DLD1 (cell line): Measurements from ENCODE around the gene NYAP2.

Source experiments
- in situ Hi-C: cut with HindIII; loops from 2 replicates; pipeline ENCODE4 v1.10.0; 2017; ENCODE audit warnings: low sequenced_read_pairs

Gene NYAP2

DNA sequence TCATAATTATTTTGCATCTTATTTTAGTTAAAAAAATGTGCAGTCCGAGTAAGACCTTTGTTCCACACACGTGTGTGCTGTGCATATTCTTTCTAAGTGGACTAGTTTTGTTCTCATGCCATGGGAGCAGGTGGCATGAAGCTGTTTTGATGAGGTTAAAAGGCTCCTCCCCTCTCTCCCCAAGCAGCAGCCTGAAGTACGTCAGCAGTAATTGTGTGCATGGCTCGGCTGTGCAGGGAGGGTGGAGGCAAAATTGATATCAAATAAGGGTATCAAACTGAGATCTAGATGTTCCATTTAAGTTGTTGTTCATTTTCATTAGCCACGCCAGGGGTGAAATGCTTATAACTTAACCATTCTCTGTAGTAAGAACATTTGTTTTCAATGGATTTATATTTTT lies at the start of gene NYAP2:
NYAP2 (plus strand) TSS at position 207 of the 400 bp plus-strand sequence. CDS start 9,171 bp downstream, outside the sequence.
- in situ Hi-C loops = no loop called here

GRCh38 chr2:225353579-225354085 lies 45.9 kb upstream of the NYAP2 start:
- in situ Hi-C loops = no loop called here

- in situ Hi-C loops = no loop called here
These were observed 45.2 kb upstream of the NYAP2 start for GRCh38 chr2:225354281-225354774.

DNA sequence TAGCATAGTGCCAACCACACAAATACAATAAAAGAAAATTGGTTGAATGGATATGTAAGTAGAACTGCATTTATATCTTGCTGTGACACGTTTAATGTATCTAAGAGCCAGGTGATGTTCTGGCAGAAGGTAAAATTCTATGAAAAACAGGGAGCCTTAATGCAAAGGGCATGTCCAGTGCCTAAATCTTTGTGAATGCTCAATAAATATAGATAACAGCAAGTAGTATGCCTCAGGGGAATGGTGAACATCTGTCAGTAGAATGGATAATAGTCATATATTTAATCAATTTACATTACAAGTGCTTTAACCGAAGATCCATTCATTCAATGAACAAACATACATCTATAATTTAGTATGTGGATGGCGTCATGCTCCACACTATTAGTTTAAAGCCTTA lies 43.7 kb upstream of the NYAP2 start:
- in situ Hi-C loops = no loop called here

DNA sequence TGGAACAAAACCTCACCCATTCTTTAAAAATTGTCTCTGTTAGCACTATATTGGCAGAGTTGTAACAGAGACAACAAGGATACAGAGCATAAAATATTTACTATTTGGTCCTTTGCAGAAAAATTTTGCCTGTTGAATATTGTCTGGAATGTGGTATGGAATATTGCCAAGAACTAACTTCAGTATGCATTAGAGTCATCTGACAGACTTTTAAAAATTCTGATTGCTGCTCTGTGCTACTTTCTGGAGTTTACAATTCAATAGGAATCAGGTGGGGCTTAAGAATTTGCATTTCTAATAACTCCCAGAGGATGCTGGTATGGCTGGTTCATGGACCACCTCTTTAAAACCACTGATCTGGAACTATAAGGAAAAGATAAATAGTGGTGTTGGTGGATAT lies 32.8 kb upstream of the NYAP2 start:
- in situ Hi-C loops = no loop called here

DNA sequence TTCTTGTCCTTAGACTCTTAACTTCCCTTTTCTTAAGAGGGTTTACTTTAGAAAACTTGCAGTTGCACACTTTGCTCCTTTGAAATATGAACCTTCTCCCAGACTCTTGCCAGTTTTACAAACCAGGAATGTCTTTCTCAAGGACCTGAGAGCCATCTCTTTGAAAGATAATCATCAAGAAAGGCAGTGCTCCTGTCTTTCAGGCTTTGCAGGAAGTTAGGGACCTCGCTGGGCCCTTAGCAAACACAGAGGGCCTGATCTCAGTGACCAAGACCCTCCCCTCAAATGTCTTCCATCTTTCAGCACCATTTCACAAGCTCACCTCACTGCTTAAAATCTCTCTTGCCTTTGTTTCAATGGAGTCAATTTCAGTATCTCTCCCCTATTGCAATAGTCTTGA lies 32.0 kb upstream of the NYAP2 start:
- in situ Hi-C loops = no loop called here

DNA sequence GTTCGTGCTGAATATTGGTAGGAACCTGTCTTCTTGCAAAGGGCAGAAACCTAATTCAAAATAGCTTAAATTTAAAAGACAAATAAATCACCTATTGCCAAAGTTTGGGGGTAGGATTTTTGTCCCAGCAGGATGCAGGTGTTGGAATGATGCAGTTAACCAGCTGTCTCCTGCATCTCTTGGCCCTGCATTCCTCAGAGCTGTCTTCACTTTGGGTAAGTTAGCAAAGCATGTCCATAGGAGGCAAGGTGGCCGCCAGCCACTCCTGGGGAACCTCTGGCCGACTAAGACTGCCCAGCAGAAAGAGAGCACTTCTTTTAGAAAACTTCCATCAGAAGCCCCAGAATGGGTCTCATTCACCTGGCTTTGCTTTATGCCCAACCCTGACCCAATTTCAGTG lies 20.5 kb upstream of the NYAP2 start:
- in situ Hi-C loops = no loop called here

GRCh38 chr2:225379856-225380255 lies 19.7 kb upstream of the NYAP2 start:
- in situ Hi-C loops = no loop called here

DNA sequence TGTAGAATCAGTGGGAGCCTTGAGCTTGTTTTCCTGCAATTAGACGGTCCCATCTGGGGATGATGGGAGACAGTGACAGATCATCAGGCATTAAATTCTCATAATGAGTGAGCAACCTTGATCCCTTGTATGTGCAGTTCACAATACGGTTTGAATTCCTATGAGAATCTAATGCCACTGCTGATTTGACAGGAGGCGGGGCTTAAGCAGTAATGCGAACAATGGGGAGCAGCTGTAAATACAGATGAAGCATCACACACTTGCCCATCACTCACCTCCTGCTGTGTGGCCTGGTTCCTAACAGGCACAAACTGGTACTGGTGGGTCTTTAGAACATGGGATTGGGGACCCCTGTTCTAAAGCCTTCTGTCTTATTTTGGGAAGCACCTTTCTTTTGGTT lies 17.9 kb upstream of the NYAP2 start:
- in situ Hi-C loops = no loop called here

DNA sequence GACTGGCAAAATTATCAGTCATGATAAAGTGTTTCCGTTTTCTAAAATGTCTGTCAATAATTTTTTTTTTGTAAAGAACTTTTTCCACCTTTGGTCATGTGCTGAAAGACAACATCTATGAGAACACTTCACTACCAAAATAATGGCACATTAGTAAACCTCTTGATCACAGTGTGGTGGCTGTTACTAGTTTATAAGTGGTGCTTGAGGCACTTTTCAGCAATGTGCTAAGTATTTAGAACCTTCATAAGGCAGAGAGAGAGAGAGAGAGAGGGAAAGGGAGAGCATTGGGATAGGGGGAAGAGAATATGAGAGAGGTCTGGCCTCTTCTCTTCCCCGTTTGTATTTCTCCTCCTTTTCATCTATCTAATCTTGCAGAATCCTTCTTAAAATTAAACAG lies 1.1 kb upstream of the NYAP2 start:
- in situ Hi-C loops = no loop called here

DNA sequence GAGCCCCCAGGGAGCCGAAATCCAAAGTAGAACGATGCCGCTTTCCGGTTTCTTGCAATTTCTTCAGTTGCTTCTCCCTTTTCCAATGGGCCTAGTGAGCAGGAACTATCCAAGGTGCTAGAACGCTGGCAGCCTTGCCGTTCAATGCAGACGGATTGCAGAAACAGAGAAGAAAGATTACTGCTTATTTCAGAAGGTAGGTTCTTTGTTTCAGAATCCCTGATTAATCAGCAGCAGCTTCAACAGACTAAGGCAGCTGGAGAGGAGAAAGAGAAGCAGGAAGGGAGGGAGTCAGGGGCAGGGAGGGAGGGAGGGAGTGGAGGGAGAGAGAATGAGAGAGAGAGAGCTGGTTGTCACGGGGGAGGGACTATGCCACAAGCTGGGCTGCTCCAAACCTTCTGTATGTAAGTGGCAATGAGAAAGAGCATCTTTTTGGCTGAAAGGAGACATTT lies 576 bp downstream of the NYAP2 start:
- in situ Hi-C loops = no loop called here

GRCh38 chr2:225400546-225401400 lies 1.3 kb downstream of the NYAP2 start:
- in situ Hi-C loops = no loop called here

DNA sequence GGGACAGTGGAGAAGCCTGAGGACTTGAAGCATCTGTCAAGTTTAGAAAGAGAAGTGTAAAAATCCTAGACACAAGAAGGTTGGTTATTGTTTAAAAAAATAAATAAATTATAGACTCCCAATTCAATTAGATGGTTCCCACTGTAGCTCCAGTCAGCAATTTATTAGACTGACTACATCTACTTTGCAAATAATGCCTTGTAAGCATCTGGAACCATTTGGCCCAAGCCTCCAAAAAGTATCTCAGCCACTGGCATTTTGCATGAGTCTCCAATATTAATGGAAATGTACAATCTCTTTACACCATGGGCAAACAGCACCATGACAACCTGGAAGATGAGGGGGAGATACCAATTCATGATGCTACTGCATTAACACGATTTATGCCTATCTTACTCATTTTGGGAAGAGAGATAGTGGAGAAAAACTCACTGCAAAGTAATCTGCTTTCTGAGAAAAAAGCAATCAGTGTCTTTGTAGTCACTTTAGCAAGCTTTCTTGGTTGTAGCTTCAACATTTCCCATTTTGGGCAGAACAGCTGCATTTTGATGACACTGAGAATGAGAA lies 2.8 kb downstream of the NYAP2 start:
- in situ Hi-C loops = no loop called here

GRCh38 chr2:225411452-225411851 lies 11.9 kb downstream of the NYAP2 start:
- in situ Hi-C loops = no loop called here

DNA sequence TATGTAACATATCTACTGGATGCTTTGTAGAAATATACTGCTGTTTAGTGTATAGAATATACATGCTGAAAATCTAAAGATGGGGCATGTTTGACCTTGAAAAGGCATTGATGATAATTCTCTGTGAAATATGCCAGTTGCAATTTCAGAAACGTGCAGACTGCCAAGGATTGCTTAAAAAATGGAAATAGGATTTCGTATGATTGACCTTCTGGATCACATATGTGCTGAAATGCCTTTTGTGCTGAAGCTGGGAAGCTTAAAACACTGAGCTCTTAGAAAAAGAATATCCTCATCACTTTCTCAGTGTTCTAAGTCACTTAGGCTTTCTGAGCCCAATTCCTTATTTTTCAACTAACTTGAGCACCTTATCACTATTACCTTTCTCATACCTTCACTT lies 14.3 kb downstream of the NYAP2 start:
- in situ Hi-C loops = no loop called here

DNA sequence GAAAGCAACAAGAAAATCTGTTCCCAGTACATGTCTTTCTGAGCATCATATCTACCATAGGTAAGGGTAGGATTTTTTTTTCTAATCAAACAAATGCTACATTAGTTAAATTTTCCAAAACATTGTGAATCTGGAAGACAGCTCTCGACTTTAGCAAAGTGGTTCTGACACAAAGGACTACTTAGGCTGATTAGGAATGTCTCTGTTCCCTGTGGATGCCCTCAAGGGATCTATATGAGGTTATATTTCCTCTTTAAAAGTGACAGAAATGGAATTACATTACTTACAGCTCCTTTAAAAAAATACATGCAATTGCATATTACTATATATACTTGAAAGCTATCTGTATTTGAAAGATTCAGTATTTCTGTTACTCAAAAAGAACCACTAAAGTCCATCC lies 15.4 kb downstream of the NYAP2 start:
- in situ Hi-C loops = no loop called here

DNA sequence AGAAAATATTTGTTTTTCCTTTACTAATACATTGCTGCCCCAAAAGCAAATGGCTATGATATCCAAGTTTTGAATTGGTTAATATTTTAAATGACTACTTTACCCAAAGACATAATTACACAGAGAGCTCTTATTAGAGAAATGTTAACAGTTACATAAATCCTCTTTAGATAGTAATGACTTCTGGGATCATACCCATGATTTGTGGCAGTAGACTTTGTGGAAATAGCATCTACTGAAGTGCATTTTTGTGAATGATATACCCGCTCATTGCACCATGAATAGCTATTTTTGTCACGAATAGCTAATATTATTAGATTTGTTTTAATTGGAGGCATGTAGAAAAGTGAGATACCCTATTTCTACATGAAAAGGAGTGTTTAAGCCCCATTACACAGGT lies 15.8 kb downstream of the NYAP2 start:
- in situ Hi-C loops = no loop called here

DNA sequence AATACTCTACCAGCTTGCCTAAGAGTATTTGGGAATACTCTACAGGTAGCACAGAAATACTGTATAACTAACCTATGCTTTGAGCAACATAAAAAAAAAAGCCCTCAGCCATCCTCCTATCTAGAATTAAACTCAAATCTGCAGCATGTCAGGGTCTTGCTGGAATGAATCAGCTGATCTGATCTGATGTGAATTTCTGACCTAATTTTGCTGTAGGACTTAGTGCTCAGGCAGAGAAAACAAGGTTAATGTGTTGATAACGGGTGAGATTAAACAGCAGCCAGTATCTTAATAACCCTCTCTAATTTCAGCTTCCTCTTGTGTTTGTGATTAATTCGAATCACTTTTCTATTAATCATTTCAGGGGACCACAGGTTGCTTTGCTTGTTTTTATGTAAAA lies 16.3 kb downstream of the NYAP2 start:
- in situ Hi-C loops = no loop called here

GRCh38 chr2:225416616-225417367 lies 17.3 kb downstream of the NYAP2 start:
- in situ Hi-C loops = no loop called here

GRCh38 chr2:225419033-225419432 lies 19.5 kb downstream of the NYAP2 start:
- in situ Hi-C loops = no loop called here

GRCh38 chr2:225422145-225422544 lies 22.6 kb downstream of the NYAP2 start:
- in situ Hi-C loops = no loop called here
